ENCODE data around the gene PLA1A.
A peak's percentile ranks its signal among the peaks of the same experiment; 100 is the strongest.

Gene PLA1A

GRCh38 chr3:119644481-119644880 lies 46.8 kb downstream of the PLA1A start:
- peaks cover 4% of the 10 kb centered on the region for H3K4me1 Mint-ChIP-seq
- H3K9me3 Mint-ChIP-seq, result no peaks in the 10 kb centered on the region
- H3K36me3 Mint-ChIP-seq, result peaks cover 12% of the 10 kb centered on the region
- H3K27me3 Mint-ChIP-seq, result no peaks in the 10 kb centered on the region
- no peak overlapping the region for H3K4me3 Mint-ChIP-seq
- H3K27ac Mint-ChIP-seq, result no peak overlapping the region
- CTCF ChIA-PET, result no interaction called here
- DNase-seq, result no peak

GRCh38 chr3:119645813-119646212 lies 48.1 kb downstream of the PLA1A start:
- Mint-ChIP-seq H3K27ac (no peak overlapping the region), H3K4me1 (no peaks in the 10 kb centered on the region), H3K9me3 (no peaks in the 10 kb centered on the region), H3K36me3 (peaks cover 6% of the 10 kb centered on the region), H3K4me3 (no peak overlapping the region), H3K27me3 (no peaks in the 10 kb centered on the region)
- DNase-seq, result no peak
- CTCF ChIA-PET, result no interaction called here

GRCh38 chr3:119647171-119647570 lies 49.5 kb downstream of the PLA1A start:
- DNase-seq, result no peak
- no peaks in the 10 kb centered on the region for H3K27me3 Mint-ChIP-seq
- no peaks in the 10 kb centered on the region for H3K9me3 Mint-ChIP-seq
- H3K36me3 Mint-ChIP-seq, result peaks cover 2% of the 10 kb centered on the region
- H3K27ac Mint-ChIP-seq, result no peak overlapping the region
- CTCF ChIA-PET, result no interaction called here
- H3K4me3 Mint-ChIP-seq, result no peak overlapping the region
- H3K4me1 Mint-ChIP-seq, result no peaks in the 10 kb centered on the region

GRCh38 chr3:119647843-119648575 lies 50.3 kb downstream of the PLA1A start:
- no peak for DNase-seq
- H3K4me3 Mint-ChIP-seq, result no peak overlapping the region
- H3K4me1 Mint-ChIP-seq, result no peaks in the 10 kb centered on the region
- peaks cover 2% of the 10 kb centered on the region for H3K36me3 Mint-ChIP-seq
- no peaks in the 10 kb centered on the region for H3K9me3 Mint-ChIP-seq
- CTCF ChIA-PET, result interaction anchor here (1.0 kb wide), 1 partner anchor 42 kb away, joined by 3 read pairs; no protein-coding TSS in a partner anchor
- no peaks in the 10 kb centered on the region for H3K27me3 Mint-ChIP-seq
- no peak overlapping the region for H3K27ac Mint-ChIP-seq

- H3K27me3 Mint-ChIP-seq, result no peaks in the 10 kb centered on the region
- no peak for DNase-seq
- H3K4me3 Mint-ChIP-seq, result no peak overlapping the region
- no peaks in the 10 kb centered on the region for H3K9me3 Mint-ChIP-seq
- no peak overlapping the region for H3K27ac Mint-ChIP-seq
- peaks cover 2% of the 10 kb centered on the region for H3K36me3 Mint-ChIP-seq
- no peaks in the 10 kb centered on the region for H3K4me1 Mint-ChIP-seq
- CTCF ChIA-PET, result interaction anchor here (1.1 kb wide), 1 partner anchor 409 kb away, joined by 3 read pairs; the partner anchor contains the start of gene B4GALT4
Measured at GRCh38 chr3:119649761-119650160, 52.1 kb downstream of the PLA1A start.

- H3K36me3 Mint-ChIP-seq, result no peaks in the 10 kb centered on the region
- CTCF ChIA-PET, result interaction anchor here (1.3 kb wide), 1 partner anchor 9 kb away, joined by 3 read pairs; no protein-coding TSS in a partner anchor
- DNase-seq, result no peak
Measured at GRCh38 chr3:119652306-119653033, 54.8 kb downstream of the PLA1A start.

GRCh38 chr3:119653876-119654275 lies 56.2 kb downstream of the PLA1A start:
- no peaks in the 10 kb centered on the region for H3K27me3 Mint-ChIP-seq
- CTCF ChIA-PET, result no interaction called here
- no peak overlapping the region for H3K4me3 Mint-ChIP-seq
- peaks cover 12% of the 10 kb centered on the region for H3K4me1 Mint-ChIP-seq
- no peak overlapping the region for H3K27ac Mint-ChIP-seq
- no peaks in the 10 kb centered on the region for H3K9me3 Mint-ChIP-seq
- no peak for DNase-seq
- H3K36me3 Mint-ChIP-seq, result no peaks in the 10 kb centered on the region

More at GRCh38 chr3:119652306-119653033, 54.8 kb downstream of the PLA1A start:
- Mint-ChIP-seq H3K4me1 (peaks cover 3% of the 10 kb centered on the region), H3K27me3 (no peaks in the 10 kb centered on the region), H3K27ac (no peak overlapping the region), H3K9me3 (no peaks in the 10 kb centered on the region), H3K4me3 (no peak overlapping the region)

GRCh38 chr3:119657887-119658702 lies 60.4 kb downstream of the PLA1A start:
- no peaks in the 10 kb centered on the region for H3K36me3 Mint-ChIP-seq
- peaks cover 16% of the 10 kb centered on the region for H3K4me1 Mint-ChIP-seq
- H3K4me3 Mint-ChIP-seq, result no peak overlapping the region
- no peak overlapping the region for H3K27ac Mint-ChIP-seq
- no peaks in the 10 kb centered on the region for H3K9me3 Mint-ChIP-seq
- no peak for DNase-seq
- CTCF ChIA-PET, result interaction anchor here (0.7 kb wide), 4 partner anchors 25 to 139 kb away, joined by 3 read pairs; no protein-coding TSS in a partner anchor
- no peaks in the 10 kb centered on the region for H3K27me3 Mint-ChIP-seq

- H3K4me1 Mint-ChIP-seq, result peaks cover 16% of the 10 kb centered on the region
- no peaks in the 10 kb centered on the region for H3K36me3 Mint-ChIP-seq
- CTCF ChIA-PET, result no interaction called here
- H3K4me3 Mint-ChIP-seq, result no peak overlapping the region
- no peak overlapping the region for H3K27ac Mint-ChIP-seq
- DNase-seq, result no peak
- no peaks in the 10 kb centered on the region for H3K9me3 Mint-ChIP-seq
- no peaks in the 10 kb centered on the region for H3K27me3 Mint-ChIP-seq
Measured at GRCh38 chr3:119658994-119659393, 61.3 kb downstream of the PLA1A start.

GRCh38 chr3:119659606-119660291 lies 62.1 kb downstream of the PLA1A start:
- CTCF ChIA-PET, result interaction anchor here (0.6 kb wide), 1 partner anchor 13 kb away, joined by 3 read pairs; no protein-coding TSS in a partner anchor
- Mint-ChIP-seq H3K27me3 (no peaks in the 10 kb centered on the region), H3K9me3 (no peaks in the 10 kb centered on the region), H3K27ac (no peak overlapping the region), H3K4me1 (peaks cover 16% of the 10 kb centered on the region), H3K4me3 (no peak overlapping the region), H3K36me3 (no peaks in the 10 kb centered on the region)
- no peak for DNase-seq

- H3K4me3 Mint-ChIP-seq, result no peak within 1 kb of the TSS
- no peaks in the 10 kb centered on the region for H3K27me3 Mint-ChIP-seq
- CTCF ChIA-PET, result interaction anchor here (1.0 kb wide), 1 partner anchor 9 kb away, joined by 3 read pairs; no protein-coding TSS in a partner anchor
- no peaks in the 10 kb centered on the region for H3K36me3 Mint-ChIP-seq
- no peak for DNase-seq
- no peak within 1 kb of the TSS for H3K27ac Mint-ChIP-seq
- H3K4me1 Mint-ChIP-seq, result peaks cover 16% of the 10 kb centered on the region
- H3K9me3 Mint-ChIP-seq, result no peaks in the 10 kb centered on the region
Measured at GRCh38 chr3:119660474-119661440, 63.1 kb downstream of the PLA1A start, which contains the start of gene POPDC2. Gene POPDC2, minus strand, starts transcription at chr3:119660589. Its CDS starts 166 bp downstream, at chr3:119660423.

GRCh38 chr3:119662604-119663373 lies 65.1 kb downstream of the PLA1A start:
- Mint-ChIP-seq H3K27ac (peak overlapping the region; percentile 3), H3K4me3 (no peak overlapping the region), H3K4me1 (peaks cover 12% of the 10 kb centered on the region), H3K36me3 (peaks cover 13% of the 10 kb centered on the region), H3K9me3 (no peaks in the 10 kb centered on the region), H3K27me3 (no peaks in the 10 kb centered on the region)
- CTCF ChIA-PET, result interaction anchor here (1.0 kb wide), 1 partner anchor 12 kb away, joined by 3 read pairs; no protein-coding TSS in a partner anchor
- DNase-seq, result no peak

Data from activated naive CD4-positive, alpha-beta T cell treated with anti-CD3 and anti-CD28 coated beads, Interleukin-2, amount 10 ng/mL, durations not matched to agents 7 days and 5 days (primary cell).